Trophoblast cell (in vitro differentiated cells and primary cell): Measurements from ENCODE around the gene B4GALT2.

Experiments used
- DNase-seq, 2 donors: peaks; one replicate each; pipeline ENCODE4 v3.0.0-alpha.2; 2016
- H2AFZ ChIP-seq: 2 replicates; pipeline ENCODE4 v1.6.1; 2013; ENCODE audit warnings: low read length, moderate library complexity, mild to moderate bottlenecking; ENCODE audit not compliant: insufficient read depth, poor library complexity
- H2AK5ac ChIP-seq: 2 replicates; pipeline ENCODE4 v1.6.1; 2013; ENCODE audit warnings: mild to moderate bottlenecking, low read length
- H2BK120ac ChIP-seq: 2 replicates; pipeline ENCODE4 v1.6.1; 2013; ENCODE audit warnings: low read length, mild to moderate bottlenecking, moderate library complexity; ENCODE audit not compliant: insufficient read depth, poor library complexity
- H2BK12ac ChIP-seq: 2 replicates; pipeline ENCODE4 v1.6.1; 2013; ENCODE audit warnings: mild to moderate bottlenecking, low read length, moderate library complexity
- H2BK5ac ChIP-seq: 2 replicates; pipeline ENCODE4 v1.6.1; 2013; ENCODE audit warnings: low read length, low read depth, moderate library complexity, mild to moderate bottlenecking; ENCODE audit not compliant: poor library complexity
- H3K14ac ChIP-seq: 2 replicates; pipeline ENCODE4 v1.6.1; 2013; ENCODE audit warnings: mild to moderate bottlenecking, low read length
- H3K18ac ChIP-seq: 2 replicates; pipeline ENCODE4 v1.6.1; 2013; ENCODE audit warnings: mild to moderate bottlenecking, low read length
- H3K23ac ChIP-seq: 2 replicates; pipeline ENCODE4 v1.6.1; 2013; ENCODE audit warnings: low read length
- H3K27ac ChIP-seq: 2 replicates; pipeline ENCODE4 v1.5.1; 2013; ENCODE audit warnings: low read depth, mild to moderate bottlenecking, inconsistent platforms, low read length, moderate library complexity
- H3K27me3 ChIP-seq: 2 replicates; pipeline ENCODE4 v1.6.1; 2013; ENCODE audit warnings: inconsistent platforms, mild to moderate bottlenecking, low read length, moderate library complexity; ENCODE audit not compliant: insufficient read depth
- H3K36me3 ChIP-seq, 2 experiments: 1 replicate in 1 of 2; 2 replicates in 1 of 2; pipeline ENCODE4 v1.6.1; 2013; ENCODE audit warnings: low read length in 2 of 2, mild to moderate bottlenecking in 2 of 2, moderate library complexity in 1 of 2; ENCODE audit not compliant: insufficient read depth in 2 of 2, control insufficient read depth in 1 of 2
- H3K4ac ChIP-seq: 2 replicates; pipeline ENCODE4 v1.6.1; 2013; ENCODE audit warnings: low read depth, mild to moderate bottlenecking, low read length, moderate library complexity
- H3K4me1 ChIP-seq, 2 experiments: 1 replicate in 1 of 2; 2 replicates in 1 of 2; pipeline ENCODE4 v1.6.1; 2013; ENCODE audit warnings: low read length in 2 of 2, mild to moderate bottlenecking in 2 of 2, moderate library complexity in 1 of 2; ENCODE audit not compliant: insufficient read depth in 2 of 2, control insufficient read depth in 1 of 2
- H3K4me2 ChIP-seq: 2 replicates; pipeline ENCODE4 v1.6.1; 2013; ENCODE audit warnings: inconsistent platforms, mild to moderate bottlenecking, low read length, moderate library complexity
- H3K4me3 ChIP-seq: 2 replicates; pipeline ENCODE4 v1.5.1; 2013; ENCODE audit warnings: mild to moderate bottlenecking, low read depth, low read length, inconsistent platforms
- H3K79me1 ChIP-seq: one replicate; pipeline ENCODE4 v1.6.1; 2013; ENCODE audit warnings: low read length
- H3K79me2 ChIP-seq: 2 replicates; pipeline ENCODE4 v1.6.1; 2013; ENCODE audit warnings: low read length, mild to moderate bottlenecking; ENCODE audit not compliant: control insufficient read depth, insufficient read depth, poor library complexity
- H3K9ac ChIP-seq: 2 replicates; pipeline ENCODE4 v1.6.1; 2013; ENCODE audit warnings: mild to moderate bottlenecking, low read length
- H3K9me3 ChIP-seq: 2 replicates; pipeline ENCODE4 v1.6.1; 2013; ENCODE audit warnings: low read depth, mild to moderate bottlenecking, control low read depth, inconsistent platforms, low read length; ENCODE audit not compliant: insufficient read depth
- H4K12ac ChIP-seq: 2 replicates; pipeline ENCODE4 v1.6.1; 2013; ENCODE audit warnings: low read depth, mild to moderate bottlenecking, low read length, moderate library complexity
- H4K8ac ChIP-seq: 2 replicates; pipeline ENCODE4 v1.6.1; 2013; ENCODE audit warnings: low read depth, mild to moderate bottlenecking, low read length, moderate library complexity
- H4K91ac ChIP-seq: one replicate; pipeline ENCODE4 v1.6.1; 2013; ENCODE audit warnings: low read depth, mild to moderate bottlenecking, low read length, moderate library complexity
- WGBS: extraction: QIAGEN DNeasy Blood & Tissue Kit; methylation state at CpG from one replicate; pipeline ENCODE4 v1.1.7; 2013; ENCODE audit warnings: missing lambda C conversion rate; ENCODE audit not compliant: insufficient read length, insufficient coverage; ENCODE audit errors: extremely low coverage; 5-methylcytosine and 5-hydroxymethylcytosine counted together

B4GALT2 gene

DNA sequence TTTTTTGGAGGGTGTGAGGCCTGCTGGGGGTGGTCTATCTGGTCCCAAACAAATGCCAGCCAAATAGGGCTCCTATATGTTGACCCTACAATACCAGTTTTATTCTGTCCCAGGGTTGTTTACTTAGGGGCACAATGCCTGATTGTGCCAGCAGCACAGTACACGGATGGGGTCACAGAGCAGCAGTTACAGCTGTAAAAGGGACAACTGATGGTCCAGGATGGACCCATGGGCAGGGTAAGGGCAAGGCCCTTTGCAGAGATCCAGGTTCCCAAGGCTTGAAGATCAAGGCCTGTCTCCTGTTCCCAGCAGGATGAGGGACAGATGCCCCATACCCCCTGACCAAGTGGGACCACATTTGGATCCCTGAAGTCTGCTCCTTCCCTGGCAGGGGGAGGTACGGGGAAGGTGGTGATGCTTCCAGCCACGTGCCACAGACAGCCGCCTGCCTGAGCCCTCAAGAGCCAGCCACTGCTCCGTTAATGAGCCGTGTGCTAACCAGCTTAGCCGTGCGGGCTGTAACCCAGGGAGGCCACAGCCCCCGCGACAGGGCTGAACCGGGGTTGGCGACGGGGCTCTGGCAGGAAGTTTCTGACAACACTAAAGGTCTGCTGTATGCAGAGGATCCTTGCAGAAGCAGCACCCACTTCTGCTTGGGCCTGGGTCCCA, 34.1 kb downstream of the B4GALT2 start:
- H2AK5ac ChIP-seq = no peak overlapping the region
- DNase-seq = no peak
- no peaks in the 10 kb centered on the region for H3K79me1 ChIP-seq
- H3K36me3 ChIP-seq = no peaks in the 10 kb centered on the region
- no peak overlapping the region for H4K8ac ChIP-seq
- H3K9me3 ChIP-seq = peaks cover 3% of the 10 kb centered on the region
- H3K4me2 ChIP-seq = no peak overlapping the region
- no peak overlapping the region for H4K12ac ChIP-seq
- H3K27me3 ChIP-seq = no peaks in the 10 kb centered on the region
- no peak overlapping the region for H3K23ac ChIP-seq
- no peak overlapping the region for H3K4me3 ChIP-seq
- no peaks in the 10 kb centered on the region for H3K79me2 ChIP-seq
- no peak overlapping the region for H4K91ac ChIP-seq
- no peak overlapping the region for H3K9ac ChIP-seq
- H2BK12ac ChIP-seq = no peak overlapping the region
- H3K27ac ChIP-seq = no peak overlapping the region
- H2BK5ac ChIP-seq = no peak overlapping the region
- no peak overlapping the region for H2AFZ ChIP-seq
- H3K18ac ChIP-seq = no peak overlapping the region
- H3K14ac ChIP-seq = no peak overlapping the region
- H3K4ac ChIP-seq = no peak overlapping the region
- WGBS = no CpG with 5 or more reads among the region's 13 CpGs
- H2BK120ac ChIP-seq = no peak overlapping the region
- peaks cover 6 to 8% of the 10 kb centered on the region in 2 experiments for H3K4me1 ChIP-seq

DNA sequence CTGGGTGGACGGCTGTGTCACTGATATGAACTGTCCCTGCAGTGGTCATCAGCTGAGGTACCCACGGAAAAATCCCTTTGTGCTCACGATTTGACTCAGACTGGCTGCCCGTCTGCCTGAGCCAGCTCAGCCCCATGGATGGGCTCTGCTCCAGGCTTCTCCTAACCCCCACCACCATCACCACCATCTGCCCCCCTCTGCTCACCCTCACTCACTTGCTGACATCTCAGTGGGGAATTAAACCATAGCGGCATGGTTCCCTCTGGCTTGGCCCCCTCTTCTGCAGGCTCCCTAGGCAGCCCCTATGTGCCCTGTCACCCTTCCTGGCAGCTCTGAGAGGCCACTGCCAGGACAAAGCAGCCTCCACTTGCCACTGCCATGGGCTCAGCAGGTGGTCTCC, 34.9 kb downstream of the B4GALT2 start:
- Histone ChIP-seq H3K27me3 (no peaks in the 10 kb centered on the region), H2AFZ (no peak overlapping the region), H3K4me3 (no peak overlapping the region), H3K4me2 (no peak overlapping the region), H4K12ac (no peak overlapping the region), H3K4me1 (peaks cover 6 to 8% of the 10 kb centered on the region in 2 experiments), H3K23ac (no peak overlapping the region), H3K36me3 (no peaks in the 10 kb centered on the region), H4K91ac (no peak overlapping the region), H3K9me3 (peaks cover 3% of the 10 kb centered on the region), H3K79me1 (no peaks in the 10 kb centered on the region), H3K79me2 (no peaks in the 10 kb centered on the region), H3K4ac (no peak overlapping the region), H4K8ac (no peak overlapping the region), H2AK5ac (no peak overlapping the region), H3K14ac (no peak overlapping the region), H3K27ac (no peak overlapping the region), H2BK5ac (no peak overlapping the region), H3K9ac (no peak overlapping the region), H2BK120ac (no peak overlapping the region), H3K18ac (no peak overlapping the region), H2BK12ac (no peak overlapping the region)
- no peak for DNase-seq
- WGBS = no CpG with 5 or more reads among the region's 5 CpGs

DNA sequence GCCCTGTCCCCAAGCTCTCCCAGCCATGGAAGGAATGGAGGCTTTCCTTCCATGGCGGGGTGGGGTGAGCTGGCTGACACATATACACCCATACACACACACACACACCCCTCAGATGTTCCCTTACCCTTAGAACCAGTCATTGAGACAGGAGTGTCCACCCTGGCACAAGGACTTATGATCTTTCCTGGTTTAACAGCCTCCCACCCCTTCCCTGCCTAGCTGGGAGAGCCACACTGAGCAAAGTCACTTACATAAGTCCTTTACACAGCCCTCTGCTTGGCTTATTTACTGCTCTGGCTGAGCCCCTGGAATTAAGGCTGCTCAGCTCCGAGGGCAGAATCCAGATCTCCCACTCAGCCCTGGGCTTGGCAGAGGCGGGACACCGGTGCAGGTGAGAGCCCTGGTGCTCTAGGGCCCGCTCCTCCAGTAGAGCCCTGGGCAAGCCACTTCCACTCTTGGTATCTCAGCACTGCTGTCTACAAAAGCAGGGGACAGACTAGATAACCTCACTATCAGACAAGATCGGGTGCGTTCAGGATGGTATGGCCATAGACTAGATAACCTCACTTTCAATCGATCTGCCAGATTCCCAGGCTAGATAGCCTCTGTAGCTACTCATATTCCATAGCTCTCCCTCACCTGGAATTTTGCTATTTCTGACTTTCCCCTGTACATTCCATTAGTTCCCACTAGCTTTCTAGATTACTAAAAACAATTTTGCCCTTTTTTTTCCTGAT, 35.5 kb downstream of the B4GALT2 start:
- Histone ChIP-seq H3K27ac (no peak overlapping the region), H3K4me2 (no peak overlapping the region), H2BK5ac (no peak overlapping the region), H3K79me2 (no peaks in the 10 kb centered on the region), H3K4me1 (peaks cover 6 to 8% of the 10 kb centered on the region in 2 experiments), H2AFZ (no peak overlapping the region), H4K8ac (no peak overlapping the region), H2BK120ac (no peak overlapping the region), H3K4ac (no peak overlapping the region), H3K4me3 (no peak overlapping the region), H3K9me3 (peaks cover 5% of the 10 kb centered on the region), H4K12ac (no peak overlapping the region), H3K79me1 (no peaks in the 10 kb centered on the region), H4K91ac (no peak overlapping the region), H3K14ac (no peak overlapping the region), H3K36me3 (no peaks in the 10 kb centered on the region), H3K23ac (no peak overlapping the region), H3K18ac (no peak overlapping the region), H2BK12ac (no peak overlapping the region), H3K9ac (no peak overlapping the region), H3K27me3 (no peaks in the 10 kb centered on the region), H2AK5ac (no peak overlapping the region)
- no CpG with 5 or more reads among the region's 8 CpGs for WGBS
- DNase-seq = peak in 1 of 2 donors; percentile 3

DNA sequence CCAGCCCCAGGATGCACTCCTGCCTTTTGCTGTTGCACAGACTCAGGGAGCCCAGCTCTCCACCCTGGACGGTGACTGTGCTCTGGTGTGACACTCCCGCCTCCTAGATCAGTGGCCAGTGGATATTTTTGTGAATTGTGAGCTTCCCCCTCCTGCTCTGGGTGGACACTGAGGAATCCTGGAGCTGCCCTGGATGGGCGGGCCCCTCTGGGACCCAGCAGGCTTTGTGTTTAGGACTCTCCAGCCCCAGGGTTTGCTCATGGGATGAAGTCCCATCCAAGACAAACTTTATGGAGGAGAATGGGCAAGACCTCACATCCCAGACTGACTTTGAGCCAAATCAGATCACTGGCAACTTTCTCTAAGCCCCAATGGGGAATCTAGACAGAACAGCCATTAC, 36.2 kb downstream of the B4GALT2 start:
- no peak overlapping the region for H3K9ac ChIP-seq
- no peak overlapping the region for H4K8ac ChIP-seq
- no peak overlapping the region for H2AK5ac ChIP-seq
- no peak overlapping the region for H4K91ac ChIP-seq
- WGBS = no CpG with 5 or more reads among the region's 3 CpGs
- H3K36me3 ChIP-seq = no peaks in the 10 kb centered on the region
- no peak overlapping the region for H2BK12ac ChIP-seq
- no peak overlapping the region for H3K4ac ChIP-seq
- H2BK120ac ChIP-seq = no peak overlapping the region
- no peaks in the 10 kb centered on the region for H3K27me3 ChIP-seq
- no peaks in the 10 kb centered on the region for H3K79me1 ChIP-seq
- no peak for DNase-seq
- H3K14ac ChIP-seq = no peak overlapping the region
- H3K4me3 ChIP-seq = peak overlapping the region; percentile 48
- H3K18ac ChIP-seq = no peak overlapping the region
- peaks cover 5% of the 10 kb centered on the region for H3K9me3 ChIP-seq
- no peaks in the 10 kb centered on the region for H3K79me2 ChIP-seq
- no peak overlapping the region for H3K4me2 ChIP-seq
- no peak overlapping the region for H2BK5ac ChIP-seq
- no peak overlapping the region for H4K12ac ChIP-seq
- H3K23ac ChIP-seq = no peak overlapping the region
- H2AFZ ChIP-seq = no peak overlapping the region
- H3K27ac ChIP-seq = no peak overlapping the region
- H3K4me1 ChIP-seq = peaks cover 6 to 8% of the 10 kb centered on the region in 2 experiments
